ENCODE data around the gene RND1.

GRCh38 chr12:48823281-48823680 is 42.4 kb downstream of the RND1 start:
- TF ChIP-seq EZH2 (IDR thresholded peaks at IDR 0.05; ENCODE audit: low read depth, unreplicated experiment), result no peak
- TF ChIP-seq, protein P1, sequence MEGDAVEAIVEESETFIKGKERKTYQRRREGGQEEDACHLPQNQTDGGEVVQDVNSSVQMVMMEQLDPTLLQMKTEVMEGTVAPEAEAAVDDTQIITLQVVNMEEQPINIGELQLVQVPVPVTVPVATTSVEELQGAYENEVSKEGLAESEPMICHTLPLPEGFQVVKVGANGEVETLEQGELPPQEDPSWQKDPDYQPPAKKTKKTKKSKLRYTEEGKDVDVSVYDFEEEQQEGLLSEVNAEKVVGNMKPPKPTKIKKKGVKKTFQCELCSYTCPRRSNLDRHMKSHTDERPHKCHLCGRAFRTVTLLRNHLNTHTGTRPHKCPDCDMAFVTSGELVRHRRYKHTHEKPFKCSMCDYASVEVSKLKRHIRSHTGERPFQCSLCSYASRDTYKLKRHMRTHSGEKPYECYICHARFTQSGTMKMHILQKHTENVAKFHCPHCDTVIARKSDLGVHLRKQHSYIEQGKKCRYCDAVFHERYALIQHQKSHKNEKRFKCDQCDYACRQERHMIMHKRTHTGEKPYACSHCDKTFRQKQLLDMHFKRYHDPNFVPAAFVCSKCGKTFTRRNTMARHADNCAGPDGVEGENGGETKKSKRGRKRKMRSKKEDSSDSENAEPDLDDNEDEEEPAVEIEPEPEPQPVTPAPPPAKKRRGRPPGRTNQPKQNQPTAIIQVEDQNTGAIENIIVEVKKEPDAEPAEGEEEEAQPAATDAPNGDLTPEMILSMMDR (conservative IDR thresholded peaks at IDR 0.05; ENCODE audit: low read depth in 2 of 2), result no peak
- TF ChIP-seq, protein P2, sequence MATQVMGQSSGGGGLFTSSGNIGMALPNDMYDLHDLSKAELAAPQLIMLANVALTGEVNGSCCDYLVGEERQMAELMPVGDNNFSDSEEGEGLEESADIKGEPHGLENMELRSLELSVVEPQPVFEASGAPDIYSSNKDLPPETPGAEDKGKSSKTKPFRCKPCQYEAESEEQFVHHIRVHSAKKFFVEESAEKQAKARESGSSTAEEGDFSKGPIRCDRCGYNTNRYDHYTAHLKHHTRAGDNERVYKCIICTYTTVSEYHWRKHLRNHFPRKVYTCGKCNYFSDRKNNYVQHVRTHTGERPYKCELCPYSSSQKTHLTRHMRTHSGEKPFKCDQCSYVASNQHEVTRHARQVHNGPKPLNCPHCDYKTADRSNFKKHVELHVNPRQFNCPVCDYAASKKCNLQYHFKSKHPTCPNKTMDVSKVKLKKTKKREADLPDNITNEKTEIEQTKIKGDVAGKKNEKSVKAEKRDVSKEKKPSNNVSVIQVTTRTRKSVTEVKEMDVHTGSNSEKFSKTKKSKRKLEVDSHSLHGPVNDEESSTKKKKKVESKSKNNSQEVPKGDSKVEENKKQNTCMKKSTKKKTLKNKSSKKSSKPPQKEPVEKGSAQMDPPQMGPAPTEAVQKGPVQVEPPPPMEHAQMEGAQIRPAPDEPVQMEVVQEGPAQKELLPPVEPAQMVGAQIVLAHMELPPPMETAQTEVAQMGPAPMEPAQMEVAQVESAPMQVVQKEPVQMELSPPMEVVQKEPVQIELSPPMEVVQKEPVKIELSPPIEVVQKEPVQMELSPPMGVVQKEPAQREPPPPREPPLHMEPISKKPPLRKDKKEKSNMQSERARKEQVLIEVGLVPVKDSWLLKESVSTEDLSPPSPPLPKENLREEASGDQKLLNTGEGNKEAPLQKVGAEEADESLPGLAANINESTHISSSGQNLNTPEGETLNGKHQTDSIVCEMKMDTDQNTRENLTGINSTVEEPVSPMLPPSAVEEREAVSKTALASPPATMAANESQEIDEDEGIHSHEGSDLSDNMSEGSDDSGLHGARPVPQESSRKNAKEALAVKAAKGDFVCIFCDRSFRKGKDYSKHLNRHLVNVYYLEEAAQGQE (IDR thresholded peaks at IDR 0.05; ENCODE audit: unreplicated experiment), result no peak
- no peak for TF ChIP-seq STAT1 (IDR thresholded peaks at IDR 0.05; ENCODE audit: unreplicated experiment)
- TF ChIP-seq EZH2phosphoT487 (IDR thresholded peaks at IDR 0.05; ENCODE audit: unreplicated experiment), result no peak
- no peak for TF ChIP-seq POLR2AphosphoS5 (IDR thresholded peaks at IDR 0.05; ENCODE audit: low read depth)
- TF ChIP-seq JUNB (IDR thresholded peaks at IDR 0.05; ENCODE audit: unreplicated experiment), result no peak
- TF ChIP-seq CREB1 (CRISPR knock-in tag; IDR thresholded peaks at IDR 0.05; ENCODE audit: low read depth), result no peak
- TF ChIP-seq ZNF114 (CRISPR knock-in tag; IDR thresholded peaks at IDR 0.05), result no peak
- TF ChIP-seq NANOG (IDR thresholded peaks at IDR 0.05; ENCODE audit: borderline replicate concordance), result no peak
- no peak for TF ChIP-seq ETS1 (IDR thresholded peaks at IDR 0.05)
- TF ChIP-seq ZNF331 (CRISPR knock-in tag; IDR thresholded peaks at IDR 0.05; ENCODE audit: low read depth), result no peak
- TF ChIP-seq, protein P3, sequence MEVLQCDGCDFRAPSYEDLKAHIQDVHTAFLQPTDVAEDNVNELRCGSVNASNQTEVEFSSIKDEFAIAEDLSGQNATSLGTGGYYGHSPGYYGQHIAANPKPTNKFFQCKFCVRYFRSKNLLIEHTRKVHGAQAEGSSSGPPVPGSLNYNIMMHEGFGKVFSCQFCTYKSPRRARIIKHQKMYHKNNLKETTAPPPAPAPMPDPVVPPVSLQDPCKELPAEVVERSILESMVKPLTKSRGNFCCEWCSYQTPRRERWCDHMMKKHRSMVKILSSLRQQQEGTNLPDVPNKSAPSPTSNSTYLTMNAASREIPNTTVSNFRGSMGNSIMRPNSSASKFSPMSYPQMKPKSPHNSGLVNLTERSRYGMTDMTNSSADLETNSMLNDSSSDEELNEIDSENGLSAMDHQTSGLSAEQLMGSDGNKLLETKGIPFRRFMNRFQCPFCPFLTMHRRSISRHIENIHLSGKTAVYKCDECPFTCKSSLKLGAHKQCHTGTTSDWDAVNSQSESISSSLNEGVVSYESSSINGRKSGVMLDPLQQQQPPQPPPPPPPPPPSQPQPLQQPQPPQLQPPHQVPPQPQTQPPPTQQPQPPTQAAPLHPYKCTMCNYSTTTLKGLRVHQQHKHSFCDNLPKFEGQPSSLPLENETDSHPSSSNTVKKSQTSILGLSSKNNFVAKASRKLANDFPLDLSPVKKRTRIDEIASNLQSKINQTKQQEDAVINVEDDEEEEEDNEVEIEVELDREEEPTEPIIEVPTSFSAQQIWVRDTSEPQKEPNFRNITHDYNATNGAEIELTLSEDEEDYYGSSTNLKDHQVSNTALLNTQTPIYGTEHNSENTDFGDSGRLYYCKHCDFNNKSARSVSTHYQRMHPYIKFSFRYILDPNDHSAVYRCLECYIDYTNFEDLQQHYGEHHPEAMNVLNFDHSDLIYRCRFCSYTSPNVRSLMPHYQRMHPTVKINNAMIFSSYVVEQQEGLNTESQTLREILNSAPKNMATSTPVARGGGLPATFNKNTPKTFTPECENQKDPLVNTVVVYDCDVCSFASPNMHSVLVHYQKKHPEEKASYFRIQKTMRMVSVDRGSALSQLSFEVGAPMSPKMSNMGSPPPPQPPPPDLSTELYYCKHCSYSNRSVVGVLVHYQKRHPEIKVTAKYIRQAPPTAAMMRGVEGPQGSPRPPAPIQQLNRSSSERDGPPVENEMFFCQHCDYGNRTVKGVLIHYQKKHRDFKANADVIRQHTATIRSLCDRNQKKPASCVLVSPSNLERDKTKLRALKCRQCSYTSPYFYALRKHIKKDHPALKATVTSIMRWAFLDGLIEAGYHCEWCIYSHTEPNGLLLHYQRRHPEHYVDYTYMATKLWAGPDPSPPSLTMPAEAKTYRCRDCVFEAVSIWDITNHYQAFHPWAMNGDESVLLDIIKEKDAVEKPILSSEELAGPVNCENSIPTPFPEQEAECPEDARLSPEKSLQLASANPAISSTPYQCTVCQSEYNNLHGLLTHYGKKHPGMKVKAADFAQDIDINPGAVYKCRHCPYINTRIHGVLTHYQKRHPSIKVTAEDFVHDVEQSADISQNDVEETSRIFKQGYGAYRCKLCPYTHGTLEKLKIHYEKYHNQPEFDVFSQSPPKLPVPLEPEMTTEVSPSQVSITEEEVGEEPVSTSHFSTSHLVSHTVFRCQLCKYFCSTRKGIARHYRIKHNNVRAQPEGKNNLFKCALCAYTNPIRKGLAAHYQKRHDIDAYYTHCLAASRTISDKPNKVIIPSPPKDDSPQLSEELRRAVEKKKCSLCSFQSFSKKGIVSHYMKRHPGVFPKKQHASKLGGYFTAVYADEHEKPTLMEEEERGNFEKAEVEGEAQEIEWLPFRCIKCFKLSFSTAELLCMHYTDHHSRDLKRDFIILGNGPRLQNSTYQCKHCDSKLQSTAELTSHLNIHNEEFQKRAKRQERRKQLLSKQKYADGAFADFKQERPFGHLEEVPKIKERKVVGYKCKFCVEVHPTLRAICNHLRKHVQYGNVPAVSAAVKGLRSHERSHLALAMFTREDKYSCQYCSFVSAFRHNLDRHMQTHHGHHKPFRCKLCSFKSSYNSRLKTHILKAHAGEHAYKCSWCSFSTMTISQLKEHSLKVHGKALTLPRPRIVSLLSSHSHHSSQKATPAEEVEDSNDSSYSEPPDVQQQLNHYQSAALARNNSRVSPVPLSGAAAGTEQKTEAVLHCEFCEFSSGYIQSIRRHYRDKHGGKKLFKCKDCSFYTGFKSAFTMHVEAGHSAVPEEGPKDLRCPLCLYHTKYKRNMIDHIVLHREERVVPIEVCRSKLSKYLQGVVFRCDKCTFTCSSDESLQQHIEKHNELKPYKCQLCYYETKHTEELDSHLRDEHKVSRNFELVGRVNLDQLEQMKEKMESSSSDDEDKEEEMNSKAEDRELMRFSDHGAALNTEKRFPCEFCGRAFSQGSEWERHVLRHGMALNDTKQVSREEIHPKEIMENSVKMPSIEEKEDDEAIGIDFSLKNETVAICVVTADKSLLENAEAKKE (CRISPR knock-in tag; IDR thresholded peaks at IDR 0.05), result no peak
